K562 treated with DMSO at 1 percent for 12 hours (cell line): ENCODE results near the gene TMCO2. TPM values are rescaled to one million over a fixed set of nuclear protein-coding genes. Genes with fewer than 3 reads are reported as not detected.

ENCODE experiments used
- total RNA-seq: library from RNA; unstranded; fragments of 300-600 nt; gene quantifications from 2 replicates; pipeline ENCODE4 v1.2.3, GENCODE V29; 2022; ENCODE audit not compliant: insufficient read depth

The TMCO2 gene
- total RNA-seq: not detected in 2 replicates

DNA sequence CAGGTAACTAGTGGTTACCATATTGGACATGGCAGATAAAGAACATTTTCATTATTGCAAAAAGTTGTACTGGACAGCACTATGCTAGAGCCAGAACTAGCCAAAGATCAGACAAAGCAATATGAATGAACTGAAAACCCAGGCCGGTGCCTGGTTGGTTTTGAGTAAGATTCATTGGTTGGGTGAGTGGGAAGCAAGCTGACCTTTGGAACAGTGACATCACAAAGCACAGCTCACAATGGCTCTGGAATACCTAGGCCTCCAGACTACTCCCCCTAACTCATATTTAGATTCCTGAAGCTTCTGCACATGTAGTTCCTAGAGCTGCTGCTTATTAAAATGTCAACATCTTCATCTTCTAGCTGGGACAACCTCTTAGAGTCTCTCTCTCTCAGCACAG, at the start of gene TMCO2:
Gene TMCO2 (plus strand): TSS at position 283 of the 400 bp plus-strand sequence. CDS start 57 bp downstream, at position 340.

GRCh38 chr1:40257688-40258444, 10.1 kb downstream of the TMCO2 start, which contains the start of gene ZMPSTE24:
Gene ZMPSTE24 (plus strand): TSS chr1:40258236. CDS start chr1:40258272, 36 bp downstream.

Other genes with a start within 250 kb of the TMCO2 start
- 168 and 370 TPM in 2 replicates for gene CAP1, start 207.2 kb upstream of the TMCO2 start, total RNA-seq
- 91.6 and 161 TPM in 2 replicates for gene PPT1, start 150.7 kb upstream of the TMCO2 start, total RNA-seq
- gene RLF, start 86.5 kb upstream of the TMCO2 start, total RNA-seq: 3.7 and 14.3 TPM in 2 replicates
- gene ZMPSTE24, start 10.3 kb downstream of the TMCO2 start, total RNA-seq: 10.1 and 29.1 TPM in 2 replicates
- 3.2 and 4.0 TPM in 2 replicates for gene COL9A2, start 69.3 kb downstream of the TMCO2 start, total RNA-seq
- gene SMAP2, start 125.8 kb downstream of the TMCO2 start, total RNA-seq: 66.2 and 113 TPM in 2 replicates
- gene ZFP69B, start 202.5 kb downstream of the TMCO2 start, total RNA-seq: 1.2 and 7.6 TPM in 2 replicates
- gene ZFP69, start 229.4 kb downstream of the TMCO2 start, total RNA-seq: 2.0 and 5.3 TPM in 2 replicates